HFFc6 (cell line): ENCODE data around the gene OSBP2. TPM values are rescaled to one million over a fixed set of nuclear protein-coding genes. Genes with fewer than 3 reads are reported as not detected.

ENCODE experiments used
- DNase-seq: peaks from one replicate; pipeline ENCODE4 v3.0.0-alpha.2; 2018
- H3K27ac Mint-ChIP-seq: 2 replicates; pipeline ENCODE4 v1.8.0; 2020; ENCODE audit warnings: mild to moderate bottlenecking, mixed read lengths
- H3K27me3 Mint-ChIP-seq: 2 replicates; pipeline ENCODE4 v1.8.0; 2021; ENCODE audit warnings: mild to moderate bottlenecking, moderate library complexity, mixed read lengths; ENCODE audit not compliant: insufficient read depth
- H3K36me3 Mint-ChIP-seq: 2 replicates; pipeline ENCODE4 v1.8.0; 2021; ENCODE audit warnings: low read depth, mixed read lengths
- H3K4me1 Mint-ChIP-seq: 2 replicates; pipeline ENCODE4 v1.8.0; 2020; ENCODE audit warnings: low read depth, mixed read lengths
- H3K4me3 Mint-ChIP-seq: 2 replicates; pipeline ENCODE4 v1.8.0; 2020; ENCODE audit warnings: mild to moderate bottlenecking, moderate library complexity, mixed read lengths
- H3K9me3 Mint-ChIP-seq: 2 replicates; pipeline ENCODE4 v1.8.0; 2020; ENCODE audit warnings: mild to moderate bottlenecking, mixed read lengths
- total RNA-seq, 6 experiments: library from RNA; stranded (reverse); fragmentation: NEBNext Ultra II Directional; extraction: Animal tissue kit (Norgen Biotek cat#: 25700); gene quantifications; 2 replicates in 1 of 6; 3 replicates in 5 of 6; pipeline ENCODE4 v1.2.3, GENCODE V29; 2021
- TF ChIP-seq, protein P1 (sequence below): fragments of 200-600 bp; sonication (generic); IDR thresholded peaks from 2 replicates; pipeline ENCODE4 v1.5.0; 2021; ENCODE audit warnings: antibody characterized with exemption, mild to moderate bottlenecking

Gene OSBP2
- total RNA-seq, 6 experiments from 2014 or later, result 0.09 to 0.37 (median 0.28) TPM; not detected in 1

DNA sequence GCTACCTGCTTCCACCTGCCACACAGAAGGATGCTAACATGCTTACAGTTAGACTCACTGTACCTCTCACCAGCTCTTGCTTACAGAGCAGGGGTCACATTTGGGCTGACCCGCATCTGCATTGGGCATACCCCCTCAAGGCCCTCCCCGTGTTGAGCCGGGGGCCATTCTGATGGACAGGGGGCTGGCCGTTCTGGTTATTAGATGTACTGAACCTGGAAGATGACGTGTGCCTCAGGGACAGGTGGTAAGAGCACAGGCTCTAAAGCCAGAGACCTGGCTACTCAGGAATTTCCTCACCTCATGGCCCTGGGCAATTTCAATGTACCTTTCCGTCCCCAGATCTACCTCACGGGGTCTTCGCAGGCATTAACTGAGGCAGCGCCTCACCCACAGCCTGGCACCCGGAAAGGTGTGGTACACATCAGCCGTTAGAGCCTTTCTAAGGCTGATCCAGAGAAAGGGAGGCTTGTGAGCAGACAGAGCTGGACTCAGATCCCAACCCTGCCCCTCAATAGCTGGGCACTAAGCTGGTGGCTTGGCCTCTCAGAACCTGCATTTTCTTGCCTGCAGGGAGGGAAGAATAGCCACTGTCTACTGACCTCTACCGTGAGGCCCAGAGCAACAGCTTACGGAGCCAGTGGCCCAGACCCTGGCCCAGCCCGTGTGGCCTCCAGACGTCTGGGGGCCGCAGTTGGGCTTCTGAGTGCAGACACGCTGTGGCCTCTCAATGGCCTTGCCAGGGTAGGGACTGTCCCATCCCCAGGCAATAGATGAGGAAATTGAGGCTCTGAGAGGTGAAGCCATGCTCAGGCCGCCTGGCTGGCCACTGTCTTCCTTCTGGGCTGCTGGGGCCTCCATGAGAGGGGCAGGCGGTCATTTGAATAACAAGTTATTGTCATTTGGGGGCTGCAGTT lies 173.3 kb downstream of the OSBP2 start:
- peaks cover 27% of the 10 kb centered on the region for H3K27me3 Mint-ChIP-seq
- no peak overlapping the region for H3K4me3 Mint-ChIP-seq
- no peaks in the 10 kb centered on the region for H3K36me3 Mint-ChIP-seq
- TF ChIP-seq, protein P1, sequence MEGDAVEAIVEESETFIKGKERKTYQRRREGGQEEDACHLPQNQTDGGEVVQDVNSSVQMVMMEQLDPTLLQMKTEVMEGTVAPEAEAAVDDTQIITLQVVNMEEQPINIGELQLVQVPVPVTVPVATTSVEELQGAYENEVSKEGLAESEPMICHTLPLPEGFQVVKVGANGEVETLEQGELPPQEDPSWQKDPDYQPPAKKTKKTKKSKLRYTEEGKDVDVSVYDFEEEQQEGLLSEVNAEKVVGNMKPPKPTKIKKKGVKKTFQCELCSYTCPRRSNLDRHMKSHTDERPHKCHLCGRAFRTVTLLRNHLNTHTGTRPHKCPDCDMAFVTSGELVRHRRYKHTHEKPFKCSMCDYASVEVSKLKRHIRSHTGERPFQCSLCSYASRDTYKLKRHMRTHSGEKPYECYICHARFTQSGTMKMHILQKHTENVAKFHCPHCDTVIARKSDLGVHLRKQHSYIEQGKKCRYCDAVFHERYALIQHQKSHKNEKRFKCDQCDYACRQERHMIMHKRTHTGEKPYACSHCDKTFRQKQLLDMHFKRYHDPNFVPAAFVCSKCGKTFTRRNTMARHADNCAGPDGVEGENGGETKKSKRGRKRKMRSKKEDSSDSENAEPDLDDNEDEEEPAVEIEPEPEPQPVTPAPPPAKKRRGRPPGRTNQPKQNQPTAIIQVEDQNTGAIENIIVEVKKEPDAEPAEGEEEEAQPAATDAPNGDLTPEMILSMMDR, result no peak
- DNase-seq, result no peak
- no peaks in the 10 kb centered on the region for H3K4me1 Mint-ChIP-seq
- H3K27ac Mint-ChIP-seq, result no peak overlapping the region
- H3K9me3 Mint-ChIP-seq, result no peaks in the 10 kb centered on the region

DNA sequence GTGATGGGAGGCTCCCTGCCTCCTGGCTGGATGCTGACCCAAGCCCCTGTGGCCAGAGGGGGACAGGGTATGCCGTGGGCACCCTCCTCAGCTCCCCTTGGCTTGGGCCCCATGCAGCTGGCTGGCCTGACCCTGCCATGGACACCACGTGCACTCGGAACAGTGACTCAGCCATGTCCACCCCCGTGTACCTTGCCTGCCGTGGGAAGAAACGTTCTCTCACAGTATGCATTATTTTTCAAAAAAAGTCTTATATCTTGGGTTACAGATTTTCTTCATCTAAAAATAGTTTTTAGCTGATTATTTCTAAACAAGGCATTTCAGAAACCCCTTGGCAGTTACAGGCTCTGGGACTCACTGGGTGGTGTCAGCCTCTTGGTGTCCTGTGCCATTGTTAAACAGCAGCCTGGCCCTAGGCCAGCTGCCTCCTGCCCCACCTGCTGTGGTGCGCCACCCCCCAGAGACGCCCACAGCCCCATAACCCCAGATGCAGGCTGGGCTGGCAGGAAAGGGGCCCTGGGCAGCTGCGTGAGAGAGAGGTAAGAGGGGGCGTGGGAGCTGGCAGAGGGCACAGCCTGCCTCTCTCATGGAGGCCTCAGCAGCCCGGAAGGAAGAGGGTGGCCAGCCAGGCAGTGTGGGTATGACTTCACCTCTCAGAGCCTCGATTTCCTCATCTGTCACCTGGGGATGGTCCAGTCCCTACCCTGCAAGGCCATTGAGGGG lies 174.2 kb downstream of the OSBP2 start:
- peaks cover 31% of the 10 kb centered on the region for H3K27me3 Mint-ChIP-seq
- no peak overlapping the region for H3K4me3 Mint-ChIP-seq
- no peak overlapping the region for H3K27ac Mint-ChIP-seq
- H3K4me1 Mint-ChIP-seq, result no peaks in the 10 kb centered on the region
- no peaks in the 10 kb centered on the region for H3K9me3 Mint-ChIP-seq
- H3K36me3 Mint-ChIP-seq, result no peaks in the 10 kb centered on the region
- no peak for DNase-seq
- TF ChIP-seq, protein P1, result no peak

DNA sequence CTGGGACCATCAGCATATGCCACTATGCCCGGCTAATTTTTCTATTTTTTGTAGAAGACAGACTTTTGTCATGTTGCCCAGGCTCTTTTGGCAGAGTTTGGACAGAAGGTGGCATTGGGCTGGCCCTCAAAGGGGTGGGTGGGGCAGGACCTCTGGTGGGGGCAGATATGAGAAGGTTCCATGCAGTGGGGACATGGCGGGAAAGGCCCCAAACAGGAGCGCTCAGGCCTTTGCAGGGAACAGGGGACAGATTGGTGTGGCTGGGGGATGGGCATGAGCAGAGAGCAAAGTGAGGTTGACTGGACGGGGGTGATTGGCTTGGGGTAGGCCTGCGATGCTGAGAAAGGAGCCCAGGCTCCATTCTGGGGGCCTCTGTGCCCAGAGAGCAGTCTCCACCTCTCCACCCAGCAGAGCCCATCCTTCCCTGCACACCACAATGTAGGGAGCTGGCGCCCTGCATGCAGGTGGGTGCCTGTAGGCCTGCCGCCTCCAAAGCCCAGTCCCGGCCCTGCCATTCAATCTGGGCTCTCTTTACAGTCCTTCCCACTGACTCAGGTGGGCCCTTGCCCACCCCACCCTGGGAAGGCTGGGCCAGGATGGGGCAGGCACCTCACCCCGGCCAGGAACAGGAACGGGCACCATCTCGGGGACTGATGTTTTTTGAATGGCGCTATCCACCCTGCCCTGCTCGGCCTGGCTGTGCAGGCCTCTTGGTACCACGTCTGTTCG lies 175.2 kb downstream of the OSBP2 start:
- no peak overlapping the region for H3K27ac Mint-ChIP-seq
- H3K36me3 Mint-ChIP-seq, result no peaks in the 10 kb centered on the region
- no peak overlapping the region for H3K4me3 Mint-ChIP-seq
- DNase-seq, result no peak
- H3K4me1 Mint-ChIP-seq, result no peaks in the 10 kb centered on the region
- H3K27me3 Mint-ChIP-seq, result peaks cover 36% of the 10 kb centered on the region
- H3K9me3 Mint-ChIP-seq, result no peaks in the 10 kb centered on the region
- TF ChIP-seq, protein P1, result no peak

DNA sequence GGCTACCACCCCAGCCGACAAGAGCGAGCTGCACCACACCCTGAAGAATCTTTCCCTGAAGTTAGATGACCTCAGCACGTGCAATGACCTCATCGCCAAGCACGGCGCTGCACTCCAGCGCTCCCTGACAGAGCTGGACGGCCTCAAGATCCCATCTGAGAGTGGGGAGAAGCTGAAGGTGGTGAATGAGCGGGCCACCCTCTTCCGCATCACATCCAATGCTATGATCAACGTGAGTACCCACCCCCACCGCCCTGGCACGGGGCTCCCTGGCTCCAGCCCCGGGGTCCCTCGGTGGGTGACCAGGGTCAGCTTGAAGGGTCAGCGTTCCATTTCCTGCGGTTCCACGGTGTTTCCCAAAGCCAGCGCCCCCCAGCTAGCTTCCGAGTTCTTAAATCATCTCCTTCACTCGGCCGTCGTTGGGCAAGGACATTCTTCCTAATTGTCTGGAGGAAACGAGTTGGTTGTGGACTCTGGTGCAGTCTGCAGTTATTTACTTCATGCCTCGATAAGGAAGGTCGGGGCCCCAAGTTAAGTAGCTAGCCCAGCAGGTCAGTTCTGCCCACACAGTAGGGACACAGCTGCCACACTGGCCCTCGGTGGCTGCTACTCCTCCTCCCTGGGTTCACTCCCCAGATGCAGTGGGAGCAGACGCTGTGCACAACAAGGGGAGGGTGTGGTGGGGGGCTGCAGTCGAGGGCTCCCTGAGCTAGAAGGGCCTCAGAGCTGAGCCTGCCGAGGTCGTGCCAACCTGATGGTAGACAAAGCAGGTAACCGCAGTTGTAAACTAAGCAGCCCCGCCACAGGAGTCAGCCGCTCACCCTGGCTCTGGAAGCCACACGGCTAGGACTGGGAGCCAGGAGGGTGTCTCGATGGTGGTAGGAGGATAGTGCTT lies 176.0 kb downstream of the OSBP2 start:
- no peak overlapping the region for H3K4me3 Mint-ChIP-seq
- H3K27ac Mint-ChIP-seq, result no peak overlapping the region
- no peaks in the 10 kb centered on the region for H3K9me3 Mint-ChIP-seq
- no peak for DNase-seq
- no peaks in the 10 kb centered on the region for H3K4me1 Mint-ChIP-seq
- H3K36me3 Mint-ChIP-seq, result no peaks in the 10 kb centered on the region
- H3K27me3 Mint-ChIP-seq, result peaks cover 38% of the 10 kb centered on the region
- TF ChIP-seq, protein P1, result no peak
